D721Med (cell line): ENCODE results near the gene ARPC2.
A peak's percentile ranks its signal among the peaks of the same experiment; 100 is the strongest.

Source experiments
- DNase-seq: peaks from one replicate; pipeline ENCODE4 v3.0.0; 2011; ENCODE audit warnings: low spot score; ENCODE audit not compliant: insufficient read length
- FAIRE-seq: peaks from 2 replicates; lab custom pipeline; 2011; peaks lifted over from hg19 to GRCh38; lab: Jason Lieb, UNC
- TF ChIP-seq, protein P1 (sequence below): IDR thresholded peaks from 2 replicates; pipeline ENCODE4 v1.5.1; 2012; ENCODE audit warnings: mild to moderate bottlenecking, control low read depth; ENCODE audit not compliant: insufficient read depth; ENCODE audit errors: missing control alignments

Gene ARPC2

DNA sequence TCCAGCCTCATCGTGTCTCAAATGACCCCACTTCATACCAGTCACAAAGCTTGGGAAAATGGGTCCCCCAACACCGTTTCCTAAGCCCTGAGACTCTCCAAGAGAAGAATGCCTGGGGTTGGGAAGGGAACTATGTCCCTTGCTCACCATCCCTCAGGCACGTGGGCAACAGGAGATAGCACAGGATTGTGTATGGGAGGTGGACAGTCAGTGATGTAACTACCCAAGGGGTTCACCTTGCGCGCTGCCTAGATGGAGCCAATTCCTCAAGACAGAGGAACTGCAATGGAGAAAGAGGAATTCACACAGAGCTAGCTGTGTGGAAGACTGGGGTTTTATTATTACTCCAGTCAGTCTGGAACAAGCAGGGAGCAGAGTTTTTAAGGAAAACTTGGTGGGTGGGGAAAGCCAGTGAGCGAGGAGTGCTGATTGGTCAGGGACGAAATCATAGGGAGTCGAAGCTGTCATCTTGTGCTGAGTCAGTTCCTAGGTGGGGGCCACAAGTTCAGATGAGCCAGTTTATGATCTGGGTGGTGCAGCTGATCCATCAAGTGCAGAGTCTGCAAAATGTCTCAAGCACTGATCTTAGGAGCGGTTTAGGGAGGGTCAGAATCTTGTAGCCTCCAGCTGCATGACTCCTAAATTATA lies 36.4 kb upstream of the ARPC2 start:
- FAIRE-seq (no peak), DNase-seq (no peak)
- TF ChIP-seq, protein P1, sequence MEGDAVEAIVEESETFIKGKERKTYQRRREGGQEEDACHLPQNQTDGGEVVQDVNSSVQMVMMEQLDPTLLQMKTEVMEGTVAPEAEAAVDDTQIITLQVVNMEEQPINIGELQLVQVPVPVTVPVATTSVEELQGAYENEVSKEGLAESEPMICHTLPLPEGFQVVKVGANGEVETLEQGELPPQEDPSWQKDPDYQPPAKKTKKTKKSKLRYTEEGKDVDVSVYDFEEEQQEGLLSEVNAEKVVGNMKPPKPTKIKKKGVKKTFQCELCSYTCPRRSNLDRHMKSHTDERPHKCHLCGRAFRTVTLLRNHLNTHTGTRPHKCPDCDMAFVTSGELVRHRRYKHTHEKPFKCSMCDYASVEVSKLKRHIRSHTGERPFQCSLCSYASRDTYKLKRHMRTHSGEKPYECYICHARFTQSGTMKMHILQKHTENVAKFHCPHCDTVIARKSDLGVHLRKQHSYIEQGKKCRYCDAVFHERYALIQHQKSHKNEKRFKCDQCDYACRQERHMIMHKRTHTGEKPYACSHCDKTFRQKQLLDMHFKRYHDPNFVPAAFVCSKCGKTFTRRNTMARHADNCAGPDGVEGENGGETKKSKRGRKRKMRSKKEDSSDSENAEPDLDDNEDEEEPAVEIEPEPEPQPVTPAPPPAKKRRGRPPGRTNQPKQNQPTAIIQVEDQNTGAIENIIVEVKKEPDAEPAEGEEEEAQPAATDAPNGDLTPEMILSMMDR, result no peak

DNA sequence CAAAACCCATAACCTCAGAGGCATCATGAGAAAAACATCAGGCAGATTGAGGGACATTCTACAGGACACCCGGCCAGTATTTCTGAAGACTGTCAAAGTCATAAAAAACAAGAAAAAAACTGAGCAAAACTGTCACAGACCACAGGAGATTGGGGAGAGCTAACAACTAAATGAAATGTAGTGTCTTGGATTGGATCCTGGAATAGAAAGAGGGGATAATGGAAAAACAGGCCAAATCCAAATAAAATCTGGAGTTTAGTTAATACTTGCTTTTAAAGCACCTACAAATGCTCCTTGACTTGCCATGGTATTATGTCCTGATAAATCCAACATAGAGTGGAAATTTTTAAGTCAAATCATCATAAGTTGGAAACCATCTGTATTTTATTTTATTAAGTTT lies 32.7 kb upstream of the ARPC2 start:
- DNase-seq (no peak), FAIRE-seq (no peak)
- TF ChIP-seq, protein P1, result no peak

DNA sequence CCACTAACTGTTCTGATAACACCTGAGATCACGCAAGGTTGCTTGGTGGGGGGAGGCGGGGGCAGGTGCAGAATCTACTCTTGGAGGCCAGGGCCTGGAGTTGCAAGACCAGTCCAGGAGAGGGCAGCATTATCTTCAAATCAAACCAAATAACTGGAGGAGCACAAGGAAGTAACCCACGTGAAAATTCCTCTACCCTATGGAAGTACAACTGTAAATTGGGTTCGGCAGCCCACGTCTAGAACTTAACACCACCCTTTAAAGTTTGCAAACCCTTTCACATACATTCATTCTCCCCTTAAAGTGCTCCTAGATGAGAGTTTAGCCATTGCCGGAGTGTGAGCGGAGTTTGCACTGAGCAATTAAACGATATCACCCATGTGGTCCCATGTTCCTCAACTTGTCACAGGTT lies 30.6 kb upstream of the ARPC2 start:
- FAIRE-seq (no peak), DNase-seq (peak; percentile 26)
- TF ChIP-seq, protein P1, result peak; percentile 66

DNA sequence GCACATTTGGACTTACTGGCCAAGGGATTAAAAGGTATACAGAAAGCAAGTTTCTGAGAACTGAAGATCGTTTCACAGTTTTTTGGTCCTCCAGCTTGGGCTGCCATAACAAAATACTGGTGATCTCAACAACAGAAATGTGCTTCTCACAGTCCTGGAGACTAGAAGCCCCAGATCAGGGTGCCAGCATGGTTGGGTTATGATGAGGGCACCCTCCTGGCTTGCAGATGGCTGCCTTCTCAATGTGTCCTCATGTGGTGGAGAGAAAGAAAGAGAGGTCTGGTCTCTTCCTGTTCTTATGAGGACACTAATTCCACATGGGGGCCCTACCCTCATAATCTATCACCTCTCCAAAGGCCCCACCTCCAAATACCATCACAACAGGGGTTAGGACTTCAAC lies 30.1 kb upstream of the ARPC2 start:
- FAIRE-seq (no peak), DNase-seq (no peak)
- TF ChIP-seq, protein P1, result no peak

DNA sequence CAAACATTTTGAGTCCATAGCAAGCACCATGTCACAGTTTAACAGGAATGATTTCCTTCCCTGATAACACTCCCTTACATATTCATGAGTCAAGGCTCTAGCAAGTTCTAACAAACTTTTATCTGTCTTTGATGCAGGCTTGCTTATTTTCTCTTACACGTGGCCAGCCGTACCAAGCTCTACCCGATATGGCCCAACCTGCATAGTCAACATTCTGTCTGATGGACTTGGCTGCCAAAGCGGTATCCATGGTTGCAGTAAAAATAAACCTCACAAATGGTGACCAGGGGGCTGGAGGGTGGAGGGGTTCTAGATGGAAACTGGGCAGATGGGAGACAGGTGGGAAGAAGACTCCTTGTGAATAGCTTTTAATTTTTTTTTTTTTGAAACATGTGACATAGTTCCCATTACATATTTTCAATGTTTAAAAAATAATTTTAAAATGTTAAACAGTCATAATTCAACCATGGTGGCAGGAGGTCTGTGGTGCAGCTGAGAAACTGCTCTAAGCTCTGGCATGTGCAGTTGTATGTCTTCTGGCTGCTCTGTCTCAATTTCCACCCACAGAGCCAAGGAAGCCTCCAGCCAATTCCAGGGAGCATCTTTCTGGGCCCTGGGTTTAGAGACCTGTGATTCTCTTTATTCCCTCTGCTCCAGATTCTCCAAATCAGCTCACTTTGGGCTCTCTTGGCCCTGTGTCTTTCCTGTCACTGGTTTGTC lies 29.5 kb upstream of the ARPC2 start:
- no peak for FAIRE-seq

DNA sequence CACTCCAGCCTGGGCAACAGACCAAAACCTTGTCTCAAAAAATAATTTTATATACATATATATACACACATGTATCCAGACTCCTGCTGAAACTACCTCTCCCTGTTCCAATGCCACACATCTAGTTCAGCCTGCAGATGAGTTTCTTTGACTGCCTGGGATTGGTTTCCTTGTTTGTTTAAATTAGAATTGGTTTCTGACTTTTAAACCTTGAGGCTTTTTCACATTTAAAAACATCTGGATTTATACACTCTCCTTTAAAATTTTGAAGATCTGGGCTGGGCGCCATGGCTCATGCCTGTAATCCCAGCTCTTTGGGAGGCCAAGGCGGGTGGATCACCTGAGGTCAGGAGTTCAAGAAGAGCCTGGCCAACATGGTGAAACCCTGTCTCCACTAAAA lies 28.5 kb upstream of the ARPC2 start:
- FAIRE-seq (no peak), DNase-seq (no peak)
- TF ChIP-seq, protein P1, result no peak

More for the DNA sequence above, 29.5 kb upstream of the ARPC2 start:
- no peak for DNase-seq
- TF ChIP-seq, protein P1, result no peak

DNA sequence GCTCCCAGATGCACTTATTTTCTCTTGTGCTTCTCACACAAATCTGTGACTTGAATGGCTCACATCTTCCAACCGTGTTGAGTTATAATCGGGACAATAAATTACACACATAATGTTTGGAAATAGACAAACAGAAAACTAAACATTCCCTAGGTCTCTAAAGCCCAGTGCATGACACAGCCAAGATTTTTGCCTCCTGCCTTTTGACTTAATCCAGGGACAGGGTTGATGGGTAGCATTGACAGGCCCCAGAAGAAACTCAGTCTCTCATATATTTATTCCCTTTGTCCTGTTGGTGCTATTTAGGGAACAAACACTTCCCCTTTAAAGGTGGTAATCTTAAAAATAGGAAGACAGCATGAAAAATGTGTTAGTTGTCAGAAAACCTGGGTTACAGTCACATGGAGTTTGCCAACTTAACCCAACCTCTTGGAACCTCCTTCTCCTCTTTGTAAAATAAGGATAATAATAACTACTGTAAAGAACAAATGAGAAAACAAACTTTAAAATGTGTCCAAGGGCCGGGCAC lies 24.0 kb upstream of the ARPC2 start:
- FAIRE-seq (no peak), DNase-seq (no peak)
- TF ChIP-seq, protein P1, result no peak
